Neural progenitor cell (in vitro differentiated cells): ENCODE results near the gene ARMCX6.

Experiments used
- CTCF ChIP-seq: fragments of 200-600 bp; sonication (generic); IDR thresholded peaks from 2 replicates; pipeline ENCODE4 v1.5.1; 2017; ENCODE audit warnings: antibody characterized with exemption, mild to moderate bottlenecking
- EZH2 ChIP-seq: fragments of 200-600 bp; sonication (generic); IDR thresholded peaks from 2 replicates; pipeline ENCODE4 v1.6.1; 2017; ENCODE audit warnings: antibody characterized with exemption, mild to moderate bottlenecking, moderate library complexity
- EZH2phosphoT487 ChIP-seq: fragments of 200-600 bp; sonication (generic); IDR thresholded peaks from 2 replicates; pipeline ENCODE4 v1.6.1; 2017; ENCODE audit warnings: antibody characterized with exemption

GRCh38 chrX:101639583-101639982, 21.8 kb upstream of the ARMCX6 start:
- TF ChIP-seq CTCF (no peak), EZH2phosphoT487 (no peak), EZH2 (no peak)
